Cardiac muscle cell (in vitro differentiated cells and primary cell): ENCODE data around the gene TIMM17B. TPM values are rescaled to one million over a fixed set of nuclear protein-coding genes. Genes with fewer than 3 reads are reported as not detected.

Experiments used
- DNase-seq, 2 donors: peaks; one replicate each; pipeline versions ENCODE4 v3.0.0 to v3.0.0-alpha.2; 2010 to 2017; ENCODE audit warnings: low read depth in 1 of 2, low spot score in 1 of 2
- H3K27ac ChIP-seq: fragments of 200-600 bp; sonication (generic); 2 replicates; pipeline ENCODE4 v1.5.1; 2016
- H3K27me3 ChIP-seq: fragments of 200-600 bp; sonication (generic); 2 replicates; pipeline ENCODE4 v1.6.0; 2016; ENCODE audit warnings: control low read depth
- H3K36me3 ChIP-seq: fragments of 200-600 bp; sonication (generic); 2 replicates; pipeline ENCODE4 v1.5.1; 2016; ENCODE audit warnings: control low read depth
- H3K4me1 ChIP-seq: fragments of 200-600 bp; sonication (generic); 2 replicates; pipeline ENCODE4 v1.8.1; 2017; ENCODE audit warnings: low read depth, mild to moderate bottlenecking, mixed run types
- H3K4me3 ChIP-seq: fragments of 200-600 bp; sonication (generic); 2 replicates; pipeline ENCODE4 v1.5.1; 2016; ENCODE audit warnings: mild to moderate bottlenecking
- H3K9me3 ChIP-seq: fragments of 200-600 bp; sonication (generic); 2 replicates; pipeline ENCODE4 v1.5.1; 2017; ENCODE audit warnings: low read depth, mild to moderate bottlenecking, control low read depth
- polyA plus RNA-seq: library from polyadenylated mRNA; unstranded; fragments of >200 nt; fragmentation: Nextera tagmentation; extraction: Ambion mirVana; gene quantifications from 2 replicates; pipeline ENCODE4 v1.2.1, GENCODE V29; 2016
- total RNA-seq: library from RNA; depleted of rRNA; stranded (reverse); fragments of >200 nt; gene quantifications from 2 replicates; pipeline ENCODE4 v1.2.3, GENCODE V29; 2016
- TF ChIP-seq, protein P1 (sequence below): IDR thresholded peaks from 2 replicates; pipeline ENCODE4 v1.5.1; 2012; ENCODE audit warnings: low read depth, mild to moderate bottlenecking, low read length

Gene TIMM17B
- total and polyA plus RNA-seq, 2 experiments from 2014 or later: 127 to 219 TPM

DNA sequence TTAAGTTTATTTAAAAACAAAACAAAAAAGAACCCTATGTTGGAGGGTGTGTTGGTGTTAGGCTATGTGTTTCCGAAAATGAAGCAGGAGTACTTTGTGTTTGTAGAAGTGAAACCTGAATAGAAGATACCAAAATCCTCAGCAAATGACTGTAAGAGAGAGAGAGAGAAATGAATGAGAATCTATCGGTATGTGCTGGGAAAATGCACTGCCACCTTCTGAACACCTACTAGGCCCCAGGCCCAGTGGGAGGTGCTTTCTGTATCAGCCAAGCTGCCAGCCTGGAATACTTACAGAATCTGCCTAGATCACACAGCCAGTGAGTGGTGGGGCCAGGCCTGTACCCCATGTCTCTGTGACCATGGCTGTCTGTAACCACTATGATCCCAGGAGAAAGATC is 36.2 kb upstream of the TIMM17B start:
- Histone ChIP-seq H3K36me3 (peaks cover 7% of the 10 kb centered on the region), H3K9me3 (no peaks in the 10 kb centered on the region), H3K4me3 (no peak overlapping the region), H3K27ac (no peak overlapping the region), H3K27me3 (no peaks in the 10 kb centered on the region), H3K4me1 (no peaks in the 10 kb centered on the region)
- TF ChIP-seq, protein P1, sequence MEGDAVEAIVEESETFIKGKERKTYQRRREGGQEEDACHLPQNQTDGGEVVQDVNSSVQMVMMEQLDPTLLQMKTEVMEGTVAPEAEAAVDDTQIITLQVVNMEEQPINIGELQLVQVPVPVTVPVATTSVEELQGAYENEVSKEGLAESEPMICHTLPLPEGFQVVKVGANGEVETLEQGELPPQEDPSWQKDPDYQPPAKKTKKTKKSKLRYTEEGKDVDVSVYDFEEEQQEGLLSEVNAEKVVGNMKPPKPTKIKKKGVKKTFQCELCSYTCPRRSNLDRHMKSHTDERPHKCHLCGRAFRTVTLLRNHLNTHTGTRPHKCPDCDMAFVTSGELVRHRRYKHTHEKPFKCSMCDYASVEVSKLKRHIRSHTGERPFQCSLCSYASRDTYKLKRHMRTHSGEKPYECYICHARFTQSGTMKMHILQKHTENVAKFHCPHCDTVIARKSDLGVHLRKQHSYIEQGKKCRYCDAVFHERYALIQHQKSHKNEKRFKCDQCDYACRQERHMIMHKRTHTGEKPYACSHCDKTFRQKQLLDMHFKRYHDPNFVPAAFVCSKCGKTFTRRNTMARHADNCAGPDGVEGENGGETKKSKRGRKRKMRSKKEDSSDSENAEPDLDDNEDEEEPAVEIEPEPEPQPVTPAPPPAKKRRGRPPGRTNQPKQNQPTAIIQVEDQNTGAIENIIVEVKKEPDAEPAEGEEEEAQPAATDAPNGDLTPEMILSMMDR: no peak
- no peak for DNase-seq

DNA sequence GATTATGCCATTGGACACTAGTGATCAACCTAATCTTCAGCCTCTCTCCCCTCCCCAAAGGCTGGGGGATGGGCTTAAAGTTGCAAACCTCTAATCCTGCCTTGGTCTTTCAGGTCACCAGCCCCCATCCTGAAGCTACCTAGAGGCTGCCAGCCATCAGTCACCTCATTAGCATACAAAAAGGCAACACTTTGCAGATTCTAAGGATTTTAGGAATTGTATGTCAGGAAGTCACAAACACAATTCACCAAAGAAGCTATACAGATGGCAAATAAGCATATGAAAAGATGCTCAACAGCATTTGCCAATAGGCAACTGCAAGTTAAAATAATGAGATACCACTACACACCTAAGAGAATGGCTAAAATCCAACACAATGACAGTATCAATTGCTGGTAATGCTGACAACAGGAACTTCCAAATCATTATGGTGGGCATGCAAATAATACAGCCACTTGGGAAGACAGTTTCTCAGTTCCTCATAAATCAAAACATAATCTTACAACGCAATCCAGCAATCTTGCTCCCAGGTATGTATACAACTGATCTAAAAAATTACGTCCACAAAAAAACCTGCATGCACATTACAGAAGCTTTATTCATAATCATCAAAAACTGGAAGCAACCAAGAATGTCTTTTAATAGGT is 30.3 kb upstream of the TIMM17B start:
- no peaks in the 10 kb centered on the region for H3K9me3 ChIP-seq
- TF ChIP-seq, protein P1: no peak
- DNase-seq: no peak
- H3K27ac ChIP-seq: no peak overlapping the region
- no peak overlapping the region for H3K4me3 ChIP-seq
- no peaks in the 10 kb centered on the region for H3K27me3 ChIP-seq
- H3K4me1 ChIP-seq: no peaks in the 10 kb centered on the region
- peaks cover 3% of the 10 kb centered on the region for H3K36me3 ChIP-seq

DNA sequence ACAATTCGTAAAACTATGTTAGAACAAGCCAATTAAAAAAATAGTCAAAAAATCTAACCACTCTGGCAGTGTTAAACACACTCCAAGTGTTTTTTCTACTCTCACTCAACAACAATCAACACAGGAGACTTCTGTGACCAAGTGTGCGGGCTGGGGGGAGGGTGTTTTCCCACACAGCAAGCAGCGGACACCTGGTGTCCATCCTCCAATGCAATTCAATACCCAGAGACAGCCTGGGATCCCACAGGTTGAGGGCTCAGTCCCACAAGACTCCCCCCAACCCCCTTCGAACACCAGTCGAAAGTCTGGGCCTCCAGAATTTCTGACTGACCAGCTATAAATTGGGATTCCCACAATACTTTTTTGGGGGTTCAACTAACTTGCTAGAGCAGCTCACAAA is 29.6 kb upstream of the TIMM17B start:
- Histone ChIP-seq H3K27ac (no peak overlapping the region), H3K9me3 (no peaks in the 10 kb centered on the region), H3K36me3 (peaks cover 3% of the 10 kb centered on the region), H3K4me1 (no peaks in the 10 kb centered on the region), H3K4me3 (no peak overlapping the region), H3K27me3 (no peaks in the 10 kb centered on the region)
- TF ChIP-seq, protein P1: no peak
- no peak for DNase-seq

DNA sequence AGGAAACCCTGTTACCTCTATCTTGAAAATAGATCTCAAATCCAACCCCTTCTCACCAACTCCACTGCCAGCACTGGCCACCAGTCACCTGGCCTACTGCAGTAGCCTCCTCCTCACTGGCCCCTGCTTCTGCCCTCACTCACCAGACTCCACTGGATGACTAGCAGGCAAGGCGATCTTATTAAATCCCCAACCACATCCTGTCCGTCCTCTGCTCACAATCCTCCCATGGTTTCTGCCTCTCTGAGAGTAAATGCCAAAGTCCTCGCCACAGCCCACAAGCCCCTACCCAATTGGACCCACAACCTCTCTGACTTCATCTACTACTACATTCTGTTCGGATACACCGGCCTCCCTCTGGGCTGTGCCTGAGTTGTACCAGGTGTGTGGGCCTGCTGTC is 26.7 kb upstream of the TIMM17B start:
- Histone ChIP-seq H3K27me3 (no peaks in the 10 kb centered on the region), H3K4me3 (no peak overlapping the region), H3K4me1 (peaks cover 4% of the 10 kb centered on the region), H3K27ac (no peak overlapping the region), H3K9me3 (no peaks in the 10 kb centered on the region), H3K36me3 (peaks cover 3% of the 10 kb centered on the region)
- TF ChIP-seq, protein P1: no peak
- no peak for DNase-seq

DNA sequence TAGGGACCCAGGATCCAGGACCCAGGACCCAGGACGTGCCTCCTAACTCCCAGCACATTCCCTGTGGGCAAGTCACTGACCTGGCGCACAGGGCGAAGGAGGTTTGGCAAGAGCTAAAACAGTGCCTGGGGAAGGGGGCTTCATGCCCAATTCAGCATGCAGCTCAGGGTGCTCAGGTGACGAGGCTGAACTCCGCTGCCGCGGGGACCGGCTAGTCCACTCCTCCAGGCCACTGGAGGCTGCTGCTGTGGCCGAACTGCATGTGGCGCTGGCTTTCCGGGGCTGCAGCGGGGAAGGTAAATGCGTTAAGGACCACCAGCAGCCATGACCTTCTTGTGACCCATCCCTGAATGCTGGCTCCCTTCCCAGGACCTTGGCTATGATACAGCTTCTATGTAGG is 26.2 kb upstream of the TIMM17B start:
- Histone ChIP-seq H3K9me3 (no peaks in the 10 kb centered on the region), H3K4me3 (no peak overlapping the region), H3K36me3 (peaks cover 3% of the 10 kb centered on the region), H3K27me3 (no peaks in the 10 kb centered on the region), H3K27ac (no peak overlapping the region), H3K4me1 (peaks cover 4% of the 10 kb centered on the region)
- TF ChIP-seq, protein P1: no peak
- no peak for DNase-seq
